HG03521 (cell line): ENCODE results near the gene INA.

Source experiments
- ATAC-seq: cut with Tn5 transposase; IDR thresholded peaks from one replicate; pipeline ENCODE4 v1.9.1; 2021; ENCODE audit warnings: mild to moderate bottlenecking, moderate library complexity; ENCODE audit not compliant: unreplicated experiment

Gene INA

GRCh38 chr10:103273041-103273441 lies 3.9 kb upstream of the INA start:
- no peak for ATAC-seq

- no peak for ATAC-seq
These were observed 565 bp upstream of the INA start for GRCh38 chr10:103276251-103276895.

- no peak for ATAC-seq
These were observed 987 bp downstream of the INA start for GRCh38 chr10:103277713-103278536.

GRCh38 chr10:103278537-103278823 lies 1.5 kb downstream of the INA start:
- ATAC-seq, result no peak

- no peak for ATAC-seq
These were observed 1.9 kb downstream of the INA start for GRCh38 chr10:103278862-103279298.

- no peak for ATAC-seq
These were observed 3.1 kb downstream of the INA start for GRCh38 chr10:103280031-103280430.

GRCh38 chr10:103280506-103280905 lies 3.6 kb downstream of the INA start:
- ATAC-seq, result no peak

GRCh38 chr10:103281753-103282152 lies 4.8 kb downstream of the INA start:
- ATAC-seq, result no peak

GRCh38 chr10:103282961-103283360 lies 6.0 kb downstream of the INA start:
- ATAC-seq, result no peak

- no peak for ATAC-seq
These were observed 7.2 kb downstream of the INA start for GRCh38 chr10:103284170-103284569.

GRCh38 chr10:103287992-103288391 lies 11.1 kb downstream of the INA start:
- no peak for ATAC-seq

GRCh38 chr10:103291588-103291987 lies 14.7 kb downstream of the INA start:
- no peak for ATAC-seq

- ATAC-seq, result no peak
These were observed 18.6 kb downstream of the INA start for GRCh38 chr10:103295374-103296015.

GRCh38 chr10:103307594-103307993 lies 30.7 kb downstream of the INA start:
- ATAC-seq, result no peak

GRCh38 chr10:103310197-103310596 lies 33.3 kb downstream of the INA start:
- no peak for ATAC-seq

- no peak for ATAC-seq
These were observed 39.1 kb downstream of the INA start for GRCh38 chr10:103316087-103316486.

GRCh38 chr10:103327906-103328305 lies 51.0 kb downstream of the INA start:
- ATAC-seq, result no peak

GRCh38 chr10:103333934-103334520 lies 57.1 kb downstream of the INA start:
- ATAC-seq, result no peak

- no peak for ATAC-seq
These were observed 57.6 kb downstream of the INA start for GRCh38 chr10:103334567-103334966.

GRCh38 chr10:103336370-103336769 lies 59.4 kb downstream of the INA start:
- no peak for ATAC-seq
